ENCODE data around the gene RCOR2. TPM values are rescaled to one million over a fixed set of nuclear protein-coding genes. Genes with fewer than 3 reads are reported as not detected.

Gene RCOR2
- total and polyA plus RNA-seq, 2 of the 4 experiments (the other 2 are of a cell fraction): 0.90 to 2.0 TPM

GRCh38 chr11:63958008-63958407 is 41.0 kb upstream of the RCOR2 start:
- Histone ChIP-seq H3K56ac (ENCODE audit: extremely low read depth, insufficient read depth, low read length) (no peak overlapping the region), H3K4me2 (ENCODE audit: low read depth, low read length) (no peak overlapping the region), H2BK20ac (ENCODE audit: low read depth, low read length) (no peak overlapping the region), H2AK9ac (replicated peaks; ENCODE audit: low read depth, low read length, poor library complexity) (no peak overlapping the region), H3K4me3 (ENCODE audit: insufficient read depth, low read depth, low read length) (no peak overlapping the region), H4K5ac (ENCODE audit: low read depth, low read length) (no peak overlapping the region), H3K79me1 (ENCODE audit: low read depth in 1 of 2, low read length in 2 of 2) (no peaks in the 10 kb centered on the region), H3K4ac (ENCODE audit: low read depth, low read length) (no peak overlapping the region), H2BK5ac (ENCODE audit: low read depth, low read length, poor library complexity, severe bottlenecking) (no peak overlapping the region), H2BK15ac (ENCODE audit: low read depth, low read length) (no peak overlapping the region), H3K36me3 (ENCODE audit: control insufficient read depth, insufficient read depth, low read length) (peaks cover 28% of the 10 kb centered on the region), H2AFZ (replicated peaks; ENCODE audit: low read length, poor library complexity) (no peak overlapping the region), H3K9me3 (ENCODE audit: control insufficient read depth, insufficient read depth, low read length) (no peaks in the 10 kb centered on the region), H4K20me1 (ENCODE audit: insufficient read depth, low read length) (no peaks in the 10 kb centered on the region), H3K27me3 (ENCODE audit: control insufficient read depth, insufficient read depth, low read length) (no peaks in the 10 kb centered on the region), H2BK120ac (ENCODE audit: low read depth, low read length) (no peak overlapping the region), H3K23ac (ENCODE audit: low read depth, low read length) (no peak overlapping the region), H3K14ac (replicated peaks; ENCODE audit: low read depth, low read length) (no peak overlapping the region), H3K9ac (ENCODE audit: low read depth, low read length) (no peak overlapping the region), H3K9me1 (ENCODE audit: insufficient read depth, low read length) (no peaks in the 10 kb centered on the region; the same call in 1 of the 2 replicates), H4K8ac (ENCODE audit: low read depth in 2 of 2, low read length in 2 of 2) (no peak overlapping the region), H3K4me1 (ENCODE audit: control insufficient read depth, insufficient read depth, low read length) (peaks cover 7% of the 10 kb centered on the region; the same call in 1 of the 2 replicates), H3K18ac (ENCODE audit: low read depth, low read length) (no peak overlapping the region), H2AK5ac (ENCODE audit: low read depth, low read length) (no peak overlapping the region), H3K27ac (ENCODE audit: insufficient read depth, low read length) (no peak overlapping the region), H4K91ac (ENCODE audit: insufficient read depth, low read depth, low read length) (no peak overlapping the region)
- TF ChIP-seq FOS (IDR thresholded peaks at IDR 0.05; ENCODE audit: low read depth, low read length): no peak
- no peak for TF ChIP-seq CHD1 (IDR thresholded peaks at IDR 0.05; ENCODE audit: low read depth, low read length)
- no peak for TF ChIP-seq MXI1 (IDR thresholded peaks at IDR 0.05; ENCODE audit: borderline replicate concordance, low read depth, low read length)
- no peak for TF ChIP-seq USF2 (IDR thresholded peaks at IDR 0.05; ENCODE audit: low read depth, low read length)
- no peak for TF ChIP-seq POLR2A (IDR thresholded peaks at IDR 0.05; ENCODE audit: low read depth, low read length)
- TF ChIP-seq SMC3 (IDR thresholded peaks at IDR 0.05; ENCODE audit: low read depth, low read length): no peak
- TF ChIP-seq CEBPB (IDR thresholded peaks at IDR 0.05; ENCODE audit: low read depth, low read length): no peak
- no peak for TF ChIP-seq MAZ (IDR thresholded peaks at IDR 0.05; ENCODE audit: borderline replicate concordance, low read depth, low read length)
- TF ChIP-seq RCOR1 (IDR thresholded peaks at IDR 0.05; ENCODE audit: insufficient replicate concordance, low read length): no peak
- TF ChIP-seq RAD21 (IDR thresholded peaks at IDR 0.05; ENCODE audit: low read length): no peak
- no peak for TF ChIP-seq BHLHE40 (IDR thresholded peaks at IDR 0.05; ENCODE audit: low read depth, low read length)
- no peak for TF ChIP-seq RFX5 (IDR thresholded peaks at IDR 0.05; ENCODE audit: low read depth, low read length)
- ChIA-PET CTCF (no interaction called here), POLR2A (ENCODE audit: unreplicated experiment) (no interaction called here)
- intact Hi-C loops (cut with micrococcal nuclease) (no loop called here), in situ Hi-C loops (cut with MboI; ENCODE audit: low sequenced_read_pairs) (no loop called here), dilution Hi-C loops (cut with HindIII; ENCODE audit: low sequenced_read_pairs, unreplicated experiment) (no loop called here)
- ATAC-seq (ENCODE audit: low read depth) (no peak), DNase-seq (no peak)
- BruUV-seq (replicated peaks): no TSS peak
- WGBS, 2 experiments (ENCODE audit: extremely low coverage in 2 of 2, insufficient read length in 1 of 2): 100% methylated on average over 1 of the region's 5 CpGs; no CpG with 5 or more reads in 1 of the 2 experiments
